ENCODE measurements around the gene SLC12A2.

Gene SLC12A2

DNA sequence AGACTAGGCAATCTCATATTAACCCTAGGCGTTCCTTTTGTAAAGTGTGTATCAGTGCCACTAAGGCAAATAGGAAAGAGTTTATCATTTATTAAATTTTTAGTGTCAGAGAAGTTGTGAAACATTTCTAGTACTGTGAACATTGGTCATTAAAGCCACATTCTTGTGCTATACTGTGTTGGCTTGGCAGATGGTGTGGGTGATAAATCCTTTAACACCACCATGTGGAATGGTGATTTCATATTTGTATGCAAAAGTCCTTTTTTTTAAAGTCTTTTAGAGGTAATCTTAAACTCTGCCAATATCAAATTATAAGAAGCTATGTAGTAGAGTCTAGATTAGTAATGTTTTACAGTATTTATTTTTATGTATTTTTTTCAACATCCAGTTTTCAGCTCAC is 18.1 kb downstream of the SLC12A2 start:
- no peak overlapping the region for H2AFZ ChIP-seq (ENCODE audit: insufficient read depth, low read length, poor library complexity)
- H3K79me2 ChIP-seq (ENCODE audit: control insufficient read depth, insufficient read depth, low read length, poor library complexity): no peaks in the 10 kb centered on the region
- WGBS (ENCODE audit: extremely low coverage, insufficient coverage, insufficient read length): no CpG with 5 or more reads among the region's 1 CpG
- H4K12ac ChIP-seq (ENCODE audit: low read depth, low read length): no peak overlapping the region
- H3K9ac ChIP-seq (ENCODE audit: low read length): no peak overlapping the region
- H2AK5ac ChIP-seq (ENCODE audit: low read length): no peak overlapping the region
- DNase-seq: peak in 1 of 2 donors; percentile 63
- H4K8ac ChIP-seq (ENCODE audit: low read depth, low read length): no peak overlapping the region
- H2BK5ac ChIP-seq (ENCODE audit: low read depth, low read length, poor library complexity): no peak overlapping the region
- H3K4me1 ChIP-seq (ENCODE audit: control insufficient read depth in 1 of 2, insufficient read depth in 2 of 2, low read length in 2 of 2): no peaks in the 10 kb centered on the region
- no peak overlapping the region for H2BK120ac ChIP-seq (ENCODE audit: insufficient read depth, low read length, poor library complexity)
- H3K14ac ChIP-seq (ENCODE audit: low read length): no peak overlapping the region
- H4K91ac ChIP-seq (ENCODE audit: low read depth, low read length): no peak overlapping the region
- no peak overlapping the region for H3K4ac ChIP-seq (ENCODE audit: low read depth, low read length)
- H3K36me3 ChIP-seq (ENCODE audit: control insufficient read depth in 1 of 2, insufficient read depth in 2 of 2, low read length in 2 of 2): peaks cover 0 to 2% of the 10 kb centered on the region in 2 experiments
- H2BK12ac ChIP-seq (ENCODE audit: low read length): no peak overlapping the region
- no peaks in the 10 kb centered on the region for H3K79me1 ChIP-seq (ENCODE audit: low read length)
- H3K27me3 ChIP-seq (ENCODE audit: insufficient read depth, low read length): no peaks in the 10 kb centered on the region
- no peak overlapping the region for H3K27ac ChIP-seq (ENCODE audit: low read depth, low read length)
- H3K4me3 ChIP-seq (ENCODE audit: low read depth, low read length): no peak overlapping the region
- no peak overlapping the region for H3K23ac ChIP-seq (ENCODE audit: low read length)
- no peaks in the 10 kb centered on the region for H3K9me3 ChIP-seq (ENCODE audit: insufficient read depth, low read depth, low read length)
- no peak overlapping the region for H3K18ac ChIP-seq (ENCODE audit: low read length)
- no peak overlapping the region for H3K4me2 ChIP-seq (ENCODE audit: low read length)

DNA sequence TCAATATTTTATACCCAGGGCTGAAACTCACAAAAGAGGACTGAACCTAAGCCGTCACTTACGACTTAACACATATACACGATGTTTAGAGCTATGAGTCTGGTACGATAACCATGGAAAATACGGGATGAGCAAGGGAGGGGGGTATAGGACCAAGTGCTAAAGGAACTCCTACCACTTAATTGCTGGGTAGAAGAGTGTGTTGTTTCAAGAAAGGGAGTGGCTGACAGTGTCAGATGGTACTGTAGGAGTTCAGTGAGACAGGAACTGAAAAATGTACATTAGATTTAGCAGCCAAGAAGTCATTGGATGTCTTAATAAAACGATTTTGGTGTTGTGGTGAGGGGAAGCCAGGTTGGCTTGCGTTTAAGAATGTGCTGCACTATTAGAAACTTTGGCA is 21.6 kb downstream of the SLC12A2 start:
- H2AFZ ChIP-seq (ENCODE audit: insufficient read depth, low read length, poor library complexity): no peak overlapping the region
- DNase-seq: no peak
- no peak overlapping the region for H3K9ac ChIP-seq (ENCODE audit: low read length)
- no peak overlapping the region for H2AK5ac ChIP-seq (ENCODE audit: low read length)
- H3K27ac ChIP-seq (ENCODE audit: low read depth, low read length): no peak overlapping the region
- H3K4me3 ChIP-seq (ENCODE audit: low read depth, low read length): no peak overlapping the region
- no peak overlapping the region for H4K8ac ChIP-seq (ENCODE audit: low read depth, low read length)
- no peak overlapping the region for H3K4ac ChIP-seq (ENCODE audit: low read depth, low read length)
- no peaks in the 10 kb centered on the region for H3K27me3 ChIP-seq (ENCODE audit: insufficient read depth, low read length)
- H3K4me2 ChIP-seq (ENCODE audit: low read length): no peak overlapping the region
- no peak overlapping the region for H3K18ac ChIP-seq (ENCODE audit: low read length)
- H3K36me3 ChIP-seq (ENCODE audit: control insufficient read depth in 1 of 2, insufficient read depth in 2 of 2, low read length in 2 of 2): peaks cover 0 to 2% of the 10 kb centered on the region in 2 experiments
- no CpG with 5 or more reads among the region's 7 CpGs for WGBS (ENCODE audit: extremely low coverage, insufficient coverage, insufficient read length)
- no peak overlapping the region for H4K12ac ChIP-seq (ENCODE audit: low read depth, low read length)
- no peak overlapping the region for H3K23ac ChIP-seq (ENCODE audit: low read length)
- no peaks in the 10 kb centered on the region for H3K79me2 ChIP-seq (ENCODE audit: control insufficient read depth, insufficient read depth, low read length, poor library complexity)
- H3K79me1 ChIP-seq (ENCODE audit: low read length): no peaks in the 10 kb centered on the region
- no peak overlapping the region for H4K91ac ChIP-seq (ENCODE audit: low read depth, low read length)
- no peak overlapping the region for H2BK5ac ChIP-seq (ENCODE audit: low read depth, low read length, poor library complexity)
- H3K4me1 ChIP-seq (ENCODE audit: control insufficient read depth in 1 of 2, insufficient read depth in 2 of 2, low read length in 2 of 2): no peaks in the 10 kb centered on the region
- no peaks in the 10 kb centered on the region for H3K9me3 ChIP-seq (ENCODE audit: insufficient read depth, low read depth, low read length)
- no peak overlapping the region for H2BK12ac ChIP-seq (ENCODE audit: low read length)
- no peak overlapping the region for H3K14ac ChIP-seq (ENCODE audit: low read length)
- no peak overlapping the region for H2BK120ac ChIP-seq (ENCODE audit: insufficient read depth, low read length, poor library complexity)

DNA sequence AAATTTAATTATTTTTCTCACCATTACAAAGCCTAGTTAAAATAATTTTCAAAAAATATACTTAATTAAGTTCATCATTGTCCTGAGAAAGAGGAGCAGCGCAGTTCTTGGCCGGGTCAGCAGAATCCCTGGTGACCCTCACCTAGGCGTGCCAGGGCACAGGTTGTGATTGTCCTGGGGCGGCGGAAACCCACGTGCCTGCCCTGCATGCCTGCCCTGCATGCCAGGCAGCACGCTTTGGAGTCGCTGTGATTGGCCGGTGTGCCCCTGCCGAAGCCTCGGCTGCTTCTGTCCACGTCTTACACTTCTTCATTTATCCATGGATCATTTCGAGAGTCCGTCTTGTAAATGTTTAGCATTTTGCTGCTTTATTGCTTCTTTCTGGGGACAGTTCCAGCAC is 25.6 kb downstream of the SLC12A2 start:
- H4K8ac ChIP-seq (ENCODE audit: low read depth, low read length): no peak overlapping the region
- no peak overlapping the region for H2BK12ac ChIP-seq (ENCODE audit: low read length)
- no CpG with 5 or more reads among the region's 14 CpGs for WGBS (ENCODE audit: extremely low coverage, insufficient coverage, insufficient read length)
- no peak overlapping the region for H3K14ac ChIP-seq (ENCODE audit: low read length)
- no peak overlapping the region for H3K9ac ChIP-seq (ENCODE audit: low read length)
- H2BK120ac ChIP-seq (ENCODE audit: insufficient read depth, low read length, poor library complexity): no peak overlapping the region
- no peak overlapping the region for H3K4me3 ChIP-seq (ENCODE audit: low read depth, low read length)
- DNase-seq: no peak
- no peak overlapping the region for H4K12ac ChIP-seq (ENCODE audit: low read depth, low read length)
- no peaks in the 10 kb centered on the region for H3K9me3 ChIP-seq (ENCODE audit: insufficient read depth, low read depth, low read length)
- H3K79me2 ChIP-seq (ENCODE audit: control insufficient read depth, insufficient read depth, low read length, poor library complexity): no peaks in the 10 kb centered on the region
- H3K18ac ChIP-seq (ENCODE audit: low read length): no peak overlapping the region
- H3K79me1 ChIP-seq (ENCODE audit: low read length): no peaks in the 10 kb centered on the region
- no peak overlapping the region for H4K91ac ChIP-seq (ENCODE audit: low read depth, low read length)
- H2BK5ac ChIP-seq (ENCODE audit: low read depth, low read length, poor library complexity): no peak overlapping the region
- H2AK5ac ChIP-seq (ENCODE audit: low read length): no peak overlapping the region
- no peak overlapping the region for H3K27ac ChIP-seq (ENCODE audit: low read depth, low read length)
- H3K23ac ChIP-seq (ENCODE audit: low read length): no peak overlapping the region
- H3K4ac ChIP-seq (ENCODE audit: low read depth, low read length): no peak overlapping the region
- no peaks in the 10 kb centered on the region for H3K27me3 ChIP-seq (ENCODE audit: insufficient read depth, low read length)
- H3K4me1 ChIP-seq (ENCODE audit: control insufficient read depth in 1 of 2, insufficient read depth in 2 of 2, low read length in 2 of 2): no peaks in the 10 kb centered on the region
- H3K36me3 ChIP-seq (ENCODE audit: control insufficient read depth in 1 of 2, insufficient read depth in 2 of 2, low read length in 2 of 2): peaks cover 0 to 2% of the 10 kb centered on the region in 2 experiments
- H3K4me2 ChIP-seq (ENCODE audit: low read length): no peak overlapping the region
- H2AFZ ChIP-seq (ENCODE audit: insufficient read depth, low read length, poor library complexity): no peak overlapping the region

DNA sequence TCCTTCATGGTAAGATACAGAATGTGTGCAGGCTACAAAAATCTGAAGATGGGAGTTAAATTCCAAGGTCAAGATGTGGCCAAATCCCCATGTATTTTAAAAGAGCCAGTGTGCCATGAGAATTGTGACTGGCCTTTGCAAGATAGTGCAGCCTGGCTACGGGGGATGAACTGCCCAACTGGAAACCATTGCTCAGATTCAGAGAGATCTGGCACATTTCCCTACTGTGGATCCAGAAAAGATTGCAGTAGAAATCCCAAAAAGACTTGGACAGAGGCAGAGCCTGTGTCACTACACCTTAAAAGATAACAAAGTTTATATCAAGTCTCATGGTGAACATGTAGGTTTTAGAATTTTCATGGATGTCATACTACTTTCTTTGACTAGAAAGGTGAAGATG is 26.2 kb downstream of the SLC12A2 start:
- Histone ChIP-seq H4K8ac (ENCODE audit: low read depth, low read length) (no peak overlapping the region), H3K14ac (ENCODE audit: low read length) (no peak overlapping the region), H3K79me1 (ENCODE audit: low read length) (no peaks in the 10 kb centered on the region), H3K4me2 (ENCODE audit: low read length) (no peak overlapping the region), H2AFZ (ENCODE audit: insufficient read depth, low read length, poor library complexity) (no peak overlapping the region), H3K36me3 (ENCODE audit: control insufficient read depth in 1 of 2, insufficient read depth in 2 of 2, low read length in 2 of 2) (peaks cover under 1% of the 10 kb centered on the region in 2 experiments), H4K91ac (ENCODE audit: low read depth, low read length) (no peak overlapping the region), H2BK120ac (ENCODE audit: insufficient read depth, low read length, poor library complexity) (no peak overlapping the region), H2BK12ac (ENCODE audit: low read length) (no peak overlapping the region), H3K27ac (ENCODE audit: low read depth, low read length) (no peak overlapping the region), H3K27me3 (ENCODE audit: insufficient read depth, low read length) (no peaks in the 10 kb centered on the region), H3K4me1 (ENCODE audit: control insufficient read depth in 1 of 2, insufficient read depth in 2 of 2, low read length in 2 of 2) (no peaks in the 10 kb centered on the region), H3K23ac (ENCODE audit: low read length) (no peak overlapping the region), H2AK5ac (ENCODE audit: low read length) (no peak overlapping the region), H3K18ac (ENCODE audit: low read length) (no peak overlapping the region), H4K12ac (ENCODE audit: low read depth, low read length) (no peak overlapping the region), H2BK5ac (ENCODE audit: low read depth, low read length, poor library complexity) (no peak overlapping the region), H3K4me3 (ENCODE audit: low read depth, low read length) (no peak overlapping the region), H3K9ac (ENCODE audit: low read length) (no peak overlapping the region), H3K79me2 (ENCODE audit: control insufficient read depth, insufficient read depth, low read length, poor library complexity) (no peaks in the 10 kb centered on the region), H3K4ac (ENCODE audit: low read depth, low read length) (no peak overlapping the region), H3K9me3 (ENCODE audit: insufficient read depth, low read depth, low read length) (no peaks in the 10 kb centered on the region)
- no peak for DNase-seq
- no CpG with 5 or more reads among the region's 1 CpG for WGBS (ENCODE audit: extremely low coverage, insufficient coverage, insufficient read length)
